Astrocyte (in vitro differentiated cells and primary cell): Measurements from ENCODE around the gene C3orf20. TPM values are rescaled to one million over a fixed set of nuclear protein-coding genes. Genes with fewer than 3 reads are reported as not detected.

Experiments
- DNase-seq: peaks from one replicate; pipeline ENCODE4 v3.0.0-alpha.2; 2010; ENCODE audit warnings: low read depth
- FAIRE-seq: peaks from 2 replicates; lab custom pipeline; 2011; peaks lifted over from hg19 to GRCh38; lab: Jason Lieb, UNC
- H2AFZ ChIP-seq: 2 replicates; pipeline ENCODE4 v1.6.0; 2012; ENCODE audit warnings: low read depth, low read length, inconsistent platforms
- H3K27ac ChIP-seq: 2 replicates; pipeline ENCODE4 v1.5.1; 2011; ENCODE audit warnings: low read depth, low read length, inconsistent platforms
- H3K27me3 ChIP-seq: 2 replicates; pipeline ENCODE4 v1.6.0; 2011; ENCODE audit warnings: low read length, inconsistent platforms; ENCODE audit not compliant: insufficient read depth
- H3K36me3 ChIP-seq: 2 replicates; pipeline ENCODE4 v1.5.1; 2011; ENCODE audit warnings: low read length, inconsistent platforms; ENCODE audit not compliant: insufficient read depth
- H3K4me1 ChIP-seq: 2 replicates; pipeline ENCODE4 v1.5.1; 2011; ENCODE audit warnings: low read length, inconsistent platforms; ENCODE audit not compliant: insufficient read depth
- H3K4me2 ChIP-seq: 2 replicates; pipeline ENCODE4 v1.6.0; 2012; ENCODE audit warnings: low read length, inconsistent platforms
- H3K4me3 ChIP-seq: 2 replicates; pipeline ENCODE4 v1.5.1; 2011; ENCODE audit warnings: low read depth, mild to moderate bottlenecking, low read length, inconsistent platforms; ENCODE audit not compliant: insufficient read depth
- H3K79me2 ChIP-seq: 2 replicates; pipeline ENCODE4 v1.6.0; 2012; ENCODE audit warnings: mild to moderate bottlenecking, low read length, inconsistent platforms; ENCODE audit not compliant: insufficient read depth
- H3K9ac ChIP-seq: 2 replicates; pipeline ENCODE4 v1.6.0; 2012; ENCODE audit warnings: mild to moderate bottlenecking, low read length, inconsistent platforms
- H3K9me3 ChIP-seq: 2 replicates; pipeline ENCODE4 v1.5.1; 2012; ENCODE audit warnings: low read depth, mild to moderate bottlenecking, low read length, inconsistent platforms; ENCODE audit not compliant: insufficient read depth
- H4K20me1 ChIP-seq: 2 replicates; pipeline ENCODE4 v1.6.0; 2012; ENCODE audit warnings: low read length, inconsistent platforms; ENCODE audit not compliant: insufficient read depth
- H3K27ac Mint-ChIP-seq: one replicate; pipeline ENCODE4 v1.8.0; 2021; ENCODE audit warnings: mild to moderate bottlenecking, mixed read lengths; ENCODE audit not compliant: unreplicated experiment
- H3K27me3 Mint-ChIP-seq: one replicate; pipeline ENCODE4 v1.8.0; 2021; ENCODE audit warnings: low read depth, mixed read lengths; ENCODE audit not compliant: unreplicated experiment
- H3K36me3 Mint-ChIP-seq: one replicate; pipeline ENCODE4 v1.8.0; 2021; ENCODE audit warnings: low read depth, mixed read lengths; ENCODE audit not compliant: unreplicated experiment
- H3K4me1 Mint-ChIP-seq: one replicate; pipeline ENCODE4 v1.8.0; 2021; ENCODE audit warnings: low read depth, mixed read lengths; ENCODE audit not compliant: unreplicated experiment
- H3K4me3 Mint-ChIP-seq: one replicate; pipeline ENCODE4 v1.8.0; 2021; ENCODE audit warnings: mild to moderate bottlenecking, moderate library complexity, mixed read lengths; ENCODE audit not compliant: unreplicated experiment
- H3K9me3 Mint-ChIP-seq: one replicate; pipeline ENCODE4 v1.8.0; 2021; ENCODE audit warnings: mild to moderate bottlenecking, mixed read lengths; ENCODE audit not compliant: unreplicated experiment
- CTCF ChIP-seq: IDR thresholded peaks from 2 replicates; pipeline ENCODE4 v1.5.1; 2011; ENCODE audit warnings: low read depth, mild to moderate bottlenecking, inconsistent platforms, low read length, moderate library complexity; ENCODE audit not compliant: insufficient read depth
- EZH2 ChIP-seq: IDR thresholded peaks from 2 replicates; pipeline ENCODE4 v1.6.1; 2012; ENCODE audit warnings: mild to moderate bottlenecking, low read length, inconsistent platforms; ENCODE audit not compliant: insufficient read depth
- total RNA-seq: library from RNA; stranded (reverse); gene quantifications from 2 replicates; pipeline ENCODE4 v1.2.1, GENCODE V29; 2021

Gene C3orf20
- total RNA-seq, 1 donor from 2014 or later, result 0.16 TPM

DNA sequence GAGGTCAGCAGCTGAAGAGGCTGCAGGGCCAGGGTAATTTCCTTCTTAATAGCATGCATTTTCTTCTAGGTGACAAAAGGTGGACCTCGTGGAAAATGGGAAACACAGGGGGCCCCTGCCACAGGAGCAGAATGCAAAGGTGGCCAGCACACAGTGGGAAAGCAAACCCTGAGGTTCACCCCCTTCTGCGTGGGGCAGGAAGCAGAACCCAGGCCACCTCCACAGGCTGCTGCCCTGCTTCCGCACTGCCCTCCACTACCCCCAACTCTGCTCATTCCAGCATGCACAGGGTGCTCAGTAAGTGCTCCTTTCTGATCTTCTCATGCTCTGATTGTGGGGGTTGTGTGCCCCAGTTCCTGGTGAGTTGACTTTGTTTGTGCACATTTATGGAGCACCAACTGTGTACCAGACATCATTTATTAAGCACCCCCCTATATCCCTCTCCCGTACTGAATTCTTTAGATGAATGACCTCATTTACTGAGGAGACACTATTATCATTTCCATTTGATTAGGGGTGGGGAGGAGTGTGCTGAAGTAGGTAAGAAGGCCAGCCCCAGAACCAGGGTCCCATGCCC, 131.1 kb downstream of the C3orf20 start:
- Histone ChIP-seq H3K9ac (no peak overlapping the region), H3K4me1 (no peaks in the 10 kb centered on the region), H3K9me3 (no peaks in the 10 kb centered on the region), H3K27ac (no peak overlapping the region), H3K27me3 (peaks cover 34% of the 10 kb centered on the region), H3K4me2 (no peak overlapping the region), H4K20me1 (no peaks in the 10 kb centered on the region), H3K4me3 (no peak overlapping the region), H2AFZ (no peak overlapping the region), H3K36me3 (no peaks in the 10 kb centered on the region), H3K79me2 (no peaks in the 10 kb centered on the region)
- Mint-ChIP-seq H3K4me3 (no peak overlapping the region), H3K9me3 (peaks cover 2% of the 10 kb centered on the region), H3K27me3 (peaks cover 52% of the 10 kb centered on the region), H3K27ac (no peak overlapping the region), H3K4me1 (peaks cover 32% of the 10 kb centered on the region), H3K36me3 (peaks cover 2% of the 10 kb centered on the region)
- TF ChIP-seq CTCF (no peak), EZH2 (no peak)
- FAIRE-seq (no peak), DNase-seq (no peak)

DNA sequence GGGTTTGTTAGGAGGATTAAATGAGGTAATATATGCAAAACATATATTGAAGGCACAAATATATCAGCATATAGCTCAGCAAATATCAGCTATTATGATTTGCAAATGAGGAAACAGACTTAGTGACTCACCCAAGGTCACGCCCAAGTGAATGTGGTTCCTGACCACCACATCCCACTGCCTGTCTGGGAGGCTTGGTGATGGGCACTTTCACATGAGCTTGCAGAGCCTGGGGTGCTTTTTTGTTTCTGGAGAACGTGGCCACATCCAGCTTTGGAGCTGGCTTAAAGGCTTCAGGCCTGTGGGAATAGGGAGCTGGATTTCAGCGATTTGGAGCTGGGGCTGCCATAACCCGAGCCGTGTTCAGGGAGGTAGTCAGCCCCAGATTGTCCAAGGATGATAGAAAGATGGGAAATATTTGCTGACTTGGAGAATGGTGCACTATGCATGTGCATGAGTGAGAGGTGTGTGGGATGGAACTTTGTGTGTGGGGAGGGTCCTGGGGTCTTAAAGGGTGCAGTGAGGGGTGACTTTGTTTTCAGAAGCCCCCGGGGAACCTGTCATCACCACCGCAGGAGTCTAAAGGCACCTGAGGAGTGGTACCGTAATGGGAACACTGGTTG, 131.8 kb downstream of the C3orf20 start:
- H3K36me3 Mint-ChIP-seq, result peaks cover 2% of the 10 kb centered on the region
- Histone ChIP-seq H3K9me3 (no peaks in the 10 kb centered on the region), H4K20me1 (no peaks in the 10 kb centered on the region), H3K4me1 (no peaks in the 10 kb centered on the region), H3K4me3 (no peak overlapping the region), H3K27ac (no peak overlapping the region), H3K36me3 (no peaks in the 10 kb centered on the region), H3K9ac (no peak overlapping the region), H3K4me2 (no peak overlapping the region), H3K27me3 (peaks cover 37% of the 10 kb centered on the region), H3K79me2 (no peaks in the 10 kb centered on the region), H2AFZ (no peak overlapping the region)
- H3K27me3 Mint-ChIP-seq, result peaks cover 54% of the 10 kb centered on the region
- DNase-seq (peak; percentile 23), FAIRE-seq (no peak)
- peaks cover 2% of the 10 kb centered on the region for H3K9me3 Mint-ChIP-seq
- peak overlapping the region; percentile 50 for H3K4me3 Mint-ChIP-seq
- TF ChIP-seq EZH2, result no peak
- H3K4me1 Mint-ChIP-seq, result peaks cover 33% of the 10 kb centered on the region
- peak overlapping the region; percentile 62 for H3K27ac Mint-ChIP-seq

DNA sequence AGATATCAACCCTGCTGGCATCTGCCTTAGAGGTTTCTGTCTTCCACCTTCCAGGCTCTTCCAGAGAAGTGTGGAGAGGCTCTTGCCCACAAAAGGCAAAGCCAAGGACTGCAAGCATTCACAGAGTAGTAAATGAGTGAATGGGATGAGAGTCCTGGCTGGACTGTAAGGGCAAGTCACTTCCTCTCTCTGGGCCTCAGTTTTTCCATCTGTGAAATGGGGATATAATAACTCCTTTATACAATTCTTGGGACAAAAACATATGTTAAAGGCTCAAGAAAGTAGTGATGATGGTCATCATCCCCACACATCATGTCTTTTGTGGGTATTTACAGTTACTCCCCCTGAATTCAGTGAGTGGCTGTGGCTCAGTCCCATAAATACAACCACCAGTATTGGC, 133.1 kb downstream of the C3orf20 start:
- Histone ChIP-seq H3K27ac (no peak overlapping the region), H2AFZ (no peak overlapping the region), H3K9me3 (no peaks in the 10 kb centered on the region), H3K27me3 (peaks cover 38% of the 10 kb centered on the region), H3K4me3 (no peak overlapping the region), H3K36me3 (no peaks in the 10 kb centered on the region), H3K9ac (no peak overlapping the region), H4K20me1 (no peaks in the 10 kb centered on the region), H3K4me1 (no peaks in the 10 kb centered on the region), H3K4me2 (no peak overlapping the region), H3K79me2 (no peaks in the 10 kb centered on the region)
- Mint-ChIP-seq H3K4me1 (peaks cover 33% of the 10 kb centered on the region), H3K27ac (no peak overlapping the region), H3K27me3 (peaks cover 51% of the 10 kb centered on the region), H3K9me3 (peaks cover 2% of the 10 kb centered on the region), H3K4me3 (no peak overlapping the region), H3K36me3 (no peaks in the 10 kb centered on the region)
- no peak for FAIRE-seq
- TF ChIP-seq CTCF, result no peak
- TF ChIP-seq EZH2, result no peak
- DNase-seq, result no peak
